ENCODE data around the gene AIRE. TPM values are rescaled to one million over a fixed set of nuclear protein-coding genes. Genes with fewer than 3 reads are reported as not detected.
A peak's percentile ranks its signal among the peaks of the same experiment; 100 is the strongest.

The AIRE gene
- total RNA-seq, 4 donors from 2014 or later = not detected

- in situ Hi-C loops (cut with MboI; ENCODE audit: low sequenced_read_pairs in 4 of 4) (loop anchor here in 1 of 4 donors (25.0 kb wide), 1 partner anchor 453 kb away; no protein-coding TSS in a partner anchor), intact Hi-C loops (cut with DNase I; ENCODE audit: low total_unique reads) (loop anchor here (5.0 to 10.0 kb wide), 4 partner anchors 483 to 1990 kb away; partner anchors contain the start of genes C21orf58, PCNT, RRP1 and SUMO3)
- no peak overlapping the region for H3K4me3 ChIP-seq
- no peak for TF ChIP-seq CTCF (IDR thresholded peaks at IDR 0.05 in 4 of 5, conservative IDR thresholded peaks at IDR 0.05 in 1 of 5)
- TF ChIP-seq POLR2A (IDR thresholded peaks at IDR 0.05) = no peak
- DNase-seq (no peak), ATAC-seq (no peak)
- peaks cover 3 to 9% of the 10 kb centered on the region in 2 donors for H3K4me1 ChIP-seq
- H3K27me3 ChIP-seq = no peaks in the 10 kb centered on the region
- peaks cover 0 to 4% of the 10 kb centered on the region in 2 donors for H3K36me3 ChIP-seq
- no peaks in the 10 kb centered on the region for H3K9me3 ChIP-seq
- H3K27ac ChIP-seq = no peak overlapping the region
Measured at GRCh38 chr21:44334329-44335030, 48.8 kb downstream of the AIRE start.

GRCh38 chr21:44335266-44336059 lies 49.8 kb downstream of the AIRE start:
- intact Hi-C loops (cut with DNase I; ENCODE audit: low total_unique reads) (loop anchor here (5.0 to 10.0 kb wide), 4 partner anchors 482 to 1989 kb away; partner anchors contain the start of genes C21orf58, PCNT, RRP1 and SUMO3), in situ Hi-C loops (cut with MboI; ENCODE audit: low sequenced_read_pairs in 4 of 4) (loop anchor here in 1 of 4 donors (25.0 kb wide), 1 partner anchor 452 kb away; no protein-coding TSS in a partner anchor)
- no peak overlapping the region for H3K4me3 ChIP-seq
- H3K27ac ChIP-seq = no peak overlapping the region
- H3K36me3 ChIP-seq = peaks cover 0 to 4% of the 10 kb centered on the region in 2 donors
- H3K9me3 ChIP-seq = no peaks in the 10 kb centered on the region
- DNase-seq = no peak
- ATAC-seq = no peak
- peaks cover 9 to 16% of the 10 kb centered on the region in 2 donors for H3K4me1 ChIP-seq
- TF ChIP-seq CTCF (IDR thresholded peaks at IDR 0.05 in 4 of 5, conservative IDR thresholded peaks at IDR 0.05 in 1 of 5) = no peak
- no peak for TF ChIP-seq POLR2A (IDR thresholded peaks at IDR 0.05)
- H3K27me3 ChIP-seq = no peaks in the 10 kb centered on the region

GRCh38 chr21:44337449-44337848 lies 51.8 kb downstream of the AIRE start:
- H3K27me3 ChIP-seq = no peaks in the 10 kb centered on the region
- H3K4me3 ChIP-seq = no peak overlapping the region
- H3K36me3 ChIP-seq = peaks cover 0 to 4% of the 10 kb centered on the region in 2 donors
- H3K9me3 ChIP-seq = no peaks in the 10 kb centered on the region
- ATAC-seq = no peak
- H3K27ac ChIP-seq = peak overlapping the region in 3 of 4 donors; percentile 83 to 86 (median 86)
- intact Hi-C loops (cut with DNase I; ENCODE audit: low total_unique reads) (loop anchor here (5.0 to 10.0 kb wide), 4 partner anchors 480 to 1987 kb away; partner anchors contain the start of genes C21orf58, PCNT, RRP1 and SUMO3), in situ Hi-C loops (cut with MboI; ENCODE audit: low sequenced_read_pairs in 4 of 4) (loop anchor here in 1 of 4 donors (25.0 kb wide), 1 partner anchor 450 kb away; no protein-coding TSS in a partner anchor)
- TF ChIP-seq CTCF (IDR thresholded peaks at IDR 0.05 in 4 of 5, conservative IDR thresholded peaks at IDR 0.05 in 1 of 5) = no peak
- TF ChIP-seq POLR2A (IDR thresholded peaks at IDR 0.05) = no peak
- H3K4me1 ChIP-seq = peaks cover 9 to 16% of the 10 kb centered on the region in 2 donors
- no peak for DNase-seq

- no peaks in the 10 kb centered on the region for H3K27me3 ChIP-seq
- peaks cover 0 to 4% of the 10 kb centered on the region in 2 donors for H3K36me3 ChIP-seq
- peaks cover 9 to 16% of the 10 kb centered on the region in 2 donors for H3K4me1 ChIP-seq
- ATAC-seq (peak; percentile 61 to 66), DNase-seq (peak; percentile 28 to 70)
- H3K4me3 ChIP-seq = peak overlapping the region; percentile 48 to 69 (median 62)
- peak in 4 of 5 experiments; percentile 52 to 55 (median 52) for TF ChIP-seq CTCF (IDR thresholded peaks at IDR 0.05 in 4 of 5, conservative IDR thresholded peaks at IDR 0.05 in 1 of 5)
- peak in 1 of 2 donors; percentile 8 for TF ChIP-seq POLR2A (IDR thresholded peaks at IDR 0.05)
- intact Hi-C loops (cut with DNase I; ENCODE audit: low total_unique reads) = loop anchor here (2.0 to 10.0 kb wide), 7 partner anchors 37 to 1987 kb away; partner anchors contain the start of genes C21orf58, PCNT, PFKL and PTTG1IP
- no peaks in the 10 kb centered on the region for H3K9me3 ChIP-seq
- in situ Hi-C loops (cut with MboI; ENCODE audit: low sequenced_read_pairs in 4 of 4) = loop anchor here in 1 of 4 donors (25.0 kb wide), 1 partner anchor 449 kb away; no protein-coding TSS in a partner anchor
- peak overlapping the region; percentile 83 to 89 (median 86) for H3K27ac ChIP-seq
Measured at GRCh38 chr21:44337941-44338895, 52.5 kb downstream of the AIRE start.

Data from gastrocnemius medialis (tissue), 4 donors.